DND-41 (cell line): ENCODE data around the gene MCL1.

ENCODE experiments used
- ATAC-seq: fragments of 200-7000 bp; cut with Tn5 transposase; 3 replicates; pipeline ENCODE4 v1.9.1; 2021; ENCODE audit warnings: low read depth; ENCODE audit not compliant: insufficient read depth
- DNase-seq: peaks from one replicate; pipeline ENCODE4 v3.0.0-alpha.2; 2020
- H2AFZ ChIP-seq: 2 replicates; pipeline ENCODE4 v1.6.0; 2012; ENCODE audit warnings: low read depth, low read length
- H3K27ac ChIP-seq: 2 replicates; pipeline ENCODE4 v1.5.1; 2012; ENCODE audit warnings: low read length, inconsistent platforms
- H3K27me3 ChIP-seq: fragments of 200-600 bp; sonication (generic); 2 replicates; pipeline ENCODE4 v1.6.0; 2012; ENCODE audit warnings: low read length, mild to moderate bottlenecking, inconsistent platforms; ENCODE audit not compliant: insufficient read depth, poor library complexity
- H3K36me3 ChIP-seq: 2 replicates; pipeline ENCODE4 v1.5.1; 2012; ENCODE audit warnings: low read length, inconsistent platforms; ENCODE audit not compliant: insufficient read depth
- H3K4me1 ChIP-seq: 2 replicates; pipeline ENCODE4 v1.5.1; 2012; ENCODE audit warnings: mild to moderate bottlenecking, low read length; ENCODE audit not compliant: insufficient read depth
- H3K4me2 ChIP-seq: 2 replicates; pipeline ENCODE4 v1.6.0; 2012; ENCODE audit warnings: mild to moderate bottlenecking, moderate library complexity, low read length, inconsistent platforms; ENCODE audit not compliant: insufficient read depth
- H3K4me3 ChIP-seq, 2 experiments: fragments of 200-600 bp in 1 of 2; shearing (Covaris generic) in 1 of 2; 2 replicates each; pipeline ENCODE4 v1.5.1; 2012 to 2016; ENCODE audit warnings: inconsistent platforms in 2 of 2, low read length in 2 of 2, mild to moderate bottlenecking in 2 of 2, low read depth in 1 of 2, moderate library complexity in 1 of 2
- H3K79me2 ChIP-seq: 2 replicates; pipeline ENCODE4 v1.6.0; 2012; ENCODE audit warnings: low read length, inconsistent platforms; ENCODE audit not compliant: insufficient read depth
- H3K9ac ChIP-seq: 2 replicates; pipeline ENCODE4 v1.6.0; 2012; ENCODE audit warnings: low read depth, mild to moderate bottlenecking, inconsistent platforms, low read length, moderate library complexity
- H3K9me3 ChIP-seq: 2 replicates; pipeline ENCODE4 v1.5.1; 2012; ENCODE audit warnings: low read length, moderate library complexity, mild to moderate bottlenecking, inconsistent platforms; ENCODE audit not compliant: insufficient read depth, severe bottlenecking
- H4K20me1 ChIP-seq: 2 replicates; pipeline ENCODE4 v1.6.0; 2012; ENCODE audit warnings: low read length; ENCODE audit not compliant: insufficient read depth
- EZH2 ChIP-seq: IDR thresholded peaks from 3 replicates; pipeline ENCODE4 v1.6.1; 2012; ENCODE audit warnings: borderline replicate concordance, low read depth, mild to moderate bottlenecking, moderate library complexity, low read length, inconsistent platforms; ENCODE audit not compliant: severe bottlenecking
- TF ChIP-seq, protein P1 (sequence below): IDR thresholded peaks from 2 replicates; pipeline ENCODE4 v1.5.1; 2012; ENCODE audit warnings: borderline replicate concordance, low read length, moderate library complexity, mild to moderate bottlenecking; ENCODE audit not compliant: poor library complexity, severe bottlenecking; ENCODE audit errors: extremely low read depth

Gene MCL1

GRCh38 chr1:150563340-150564038, 15.9 kb downstream of the MCL1 start:
- ATAC-seq: no peak
- 0 out of 2 replicates have a peak overlapping the region, but pooled peaks have one; percentile 85 for H3K4me2 ChIP-seq
- TF ChIP-seq, protein P1, sequence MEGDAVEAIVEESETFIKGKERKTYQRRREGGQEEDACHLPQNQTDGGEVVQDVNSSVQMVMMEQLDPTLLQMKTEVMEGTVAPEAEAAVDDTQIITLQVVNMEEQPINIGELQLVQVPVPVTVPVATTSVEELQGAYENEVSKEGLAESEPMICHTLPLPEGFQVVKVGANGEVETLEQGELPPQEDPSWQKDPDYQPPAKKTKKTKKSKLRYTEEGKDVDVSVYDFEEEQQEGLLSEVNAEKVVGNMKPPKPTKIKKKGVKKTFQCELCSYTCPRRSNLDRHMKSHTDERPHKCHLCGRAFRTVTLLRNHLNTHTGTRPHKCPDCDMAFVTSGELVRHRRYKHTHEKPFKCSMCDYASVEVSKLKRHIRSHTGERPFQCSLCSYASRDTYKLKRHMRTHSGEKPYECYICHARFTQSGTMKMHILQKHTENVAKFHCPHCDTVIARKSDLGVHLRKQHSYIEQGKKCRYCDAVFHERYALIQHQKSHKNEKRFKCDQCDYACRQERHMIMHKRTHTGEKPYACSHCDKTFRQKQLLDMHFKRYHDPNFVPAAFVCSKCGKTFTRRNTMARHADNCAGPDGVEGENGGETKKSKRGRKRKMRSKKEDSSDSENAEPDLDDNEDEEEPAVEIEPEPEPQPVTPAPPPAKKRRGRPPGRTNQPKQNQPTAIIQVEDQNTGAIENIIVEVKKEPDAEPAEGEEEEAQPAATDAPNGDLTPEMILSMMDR: no peak
- TF ChIP-seq EZH2: no peak
- H3K79me2 ChIP-seq: peaks cover 30% of the 10 kb centered on the region
- H2AFZ ChIP-seq: no peak overlapping the region
- no peaks in the 10 kb centered on the region for H3K27me3 ChIP-seq
- H3K27ac ChIP-seq: peak overlapping the region; percentile 88
- H4K20me1 ChIP-seq: peaks cover 4% of the 10 kb centered on the region; the same call in 1 of the 2 replicates
- H3K4me1 ChIP-seq: peaks cover 58% of the 10 kb centered on the region
- no peaks in the 10 kb centered on the region for H3K36me3 ChIP-seq
- no peak overlapping the region for H3K4me3 ChIP-seq
- no peaks in the 10 kb centered on the region for H3K9me3 ChIP-seq
- no peak for DNase-seq
- peak overlapping the region; percentile 80; the same call in 1 of the 2 replicates for H3K9ac ChIP-seq

DNA sequence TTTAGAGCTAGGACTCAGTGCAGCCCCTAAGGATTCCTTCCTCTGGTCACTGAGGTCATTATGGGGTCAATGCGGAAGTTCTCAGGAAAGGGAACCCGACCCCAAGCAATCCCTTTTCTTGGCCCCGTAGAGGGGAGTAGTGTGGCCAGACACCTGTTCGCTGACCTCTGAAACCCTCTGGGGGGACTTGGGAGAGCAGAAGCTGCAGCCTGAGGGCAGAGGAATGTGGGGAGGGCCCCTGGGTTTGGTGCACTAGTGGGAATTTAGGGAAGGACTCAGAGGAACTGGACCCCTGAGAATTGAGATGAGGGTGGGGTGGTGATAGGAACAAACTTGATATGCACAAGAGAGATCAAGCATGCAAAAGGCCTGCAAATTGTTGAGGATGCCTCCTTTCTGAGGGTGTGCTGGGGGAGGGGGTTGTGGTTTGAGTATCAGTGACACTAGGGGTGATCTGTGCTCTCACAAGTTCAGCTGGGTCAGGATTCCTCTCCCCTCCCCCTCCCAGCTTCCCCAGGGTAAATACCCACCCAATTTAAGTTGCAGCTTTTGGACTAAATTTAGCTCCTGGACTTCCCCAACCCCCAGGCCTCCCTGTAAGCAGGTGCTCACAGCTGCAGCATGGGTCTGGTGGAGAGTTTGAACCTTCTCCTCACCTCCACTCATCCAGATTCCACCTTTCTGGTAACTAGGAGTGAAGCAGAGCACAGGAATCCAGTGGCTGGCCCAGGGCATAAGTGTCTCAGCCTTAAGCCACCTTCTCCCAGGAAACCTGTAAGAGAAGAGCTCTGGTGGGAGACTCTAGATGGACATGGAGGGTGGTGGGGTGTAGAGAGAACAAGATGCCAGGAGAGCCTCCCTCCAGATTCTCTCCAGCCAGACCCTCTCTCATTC, 16.7 kb downstream of the MCL1 start:
- Histone ChIP-seq H3K27me3 (no peaks in the 10 kb centered on the region), H3K4me3 (peak overlapping the region; percentile 42 to 74; a peak in 3 of 4 replicates), H3K27ac (peak overlapping the region; percentile 88), H3K9me3 (no peaks in the 10 kb centered on the region), H3K79me2 (peaks cover 25% of the 10 kb centered on the region), H3K36me3 (no peaks in the 10 kb centered on the region), H3K4me1 (peaks cover 50% of the 10 kb centered on the region), H3K9ac (peak overlapping the region; percentile 80), H3K4me2 (peak overlapping the region; percentile 85), H4K20me1 (no peaks in the 10 kb centered on the region), H2AFZ (peak overlapping the region; percentile 85)
- TF ChIP-seq, protein P1: no peak
- TF ChIP-seq EZH2: no peak
- peak; percentile 65 for DNase-seq
- ATAC-seq: no peak

DNA sequence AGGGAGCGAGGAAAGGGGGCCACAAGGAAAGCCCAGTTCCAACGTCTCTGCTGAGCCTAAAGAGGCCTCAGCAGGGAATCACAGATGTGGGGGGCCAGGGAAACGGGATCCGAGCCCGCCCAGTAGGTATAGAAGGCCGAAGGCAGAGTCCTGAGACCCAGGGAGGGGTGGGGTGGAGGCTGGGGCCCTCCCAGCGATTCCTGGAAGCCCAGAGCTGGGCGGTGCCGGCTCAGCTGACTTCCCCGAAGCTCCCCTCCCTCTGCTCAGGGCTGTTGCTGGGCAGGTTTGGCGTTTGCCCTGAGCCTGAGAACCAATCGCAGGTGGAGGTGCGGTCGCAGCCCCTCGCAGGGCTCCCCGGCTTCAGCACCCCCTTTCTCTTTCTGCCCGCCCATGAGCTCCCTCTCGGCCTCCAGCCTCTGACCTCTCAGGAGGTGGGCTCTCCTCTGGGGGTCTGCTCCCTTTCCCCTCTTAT, 17.4 kb downstream of the MCL1 start:
- ATAC-seq: peak; percentile 73
- Histone ChIP-seq H2AFZ (peak overlapping the region; percentile 85), H3K27ac (peak overlapping the region; percentile 88)

More for the DNA sequence above, 17.4 kb downstream of the MCL1 start:
- H3K9ac ChIP-seq: peak overlapping the region; percentile 80
- no peaks in the 10 kb centered on the region for H4K20me1 ChIP-seq
- H3K4me2 ChIP-seq: peak overlapping the region; percentile 85
- peaks cover 25% of the 10 kb centered on the region for H3K79me2 ChIP-seq
- peak overlapping the region; percentile 42 to 74 for H3K4me3 ChIP-seq
- TF ChIP-seq EZH2: no peak
- TF ChIP-seq, protein P1: no peak
- peaks cover 44% of the 10 kb centered on the region for H3K4me1 ChIP-seq
- H3K36me3 ChIP-seq: no peaks in the 10 kb centered on the region
- no peaks in the 10 kb centered on the region for H3K27me3 ChIP-seq
- no peaks in the 10 kb centered on the region for H3K9me3 ChIP-seq
- DNase-seq: peak; percentile 85
